Neural progenitor cell (in vitro differentiated cells): ENCODE data around the gene TUNAR. TPM values are rescaled to one million over a fixed set of nuclear protein-coding genes. Genes with fewer than 3 reads are reported as not detected.

Experiments used
- DNase-seq: peaks from one replicate; pipeline ENCODE4 v3.0.0-alpha.2; 2016; ENCODE audit warnings: low spot score
- H2AFZ ChIP-seq: fragments of 200-600 bp; sonication (generic); replicated peaks from 2 replicates; pipeline ENCODE4 v1.6.1; 2016; ENCODE audit warnings: antibody characterized with exemption
- H3F3A ChIP-seq: fragments of 200-600 bp; sonication (generic); 2 replicates; pipeline ENCODE4 v1.6.1; 2016; ENCODE audit warnings: antibody characterized with exemption, low read depth
- H3K27ac ChIP-seq: fragments of 200-600 bp; sonication (generic); 2 replicates; pipeline ENCODE4 v1.5.1; 2016; ENCODE audit warnings: mild to moderate bottlenecking
- H3K27me3 ChIP-seq: fragments of 200-600 bp; sonication (generic); 2 replicates; pipeline ENCODE4 v1.6.1; 2016; ENCODE audit warnings: mild to moderate bottlenecking, moderate library complexity
- H3K36me3 ChIP-seq: fragments of 200-600 bp; sonication (generic); 2 replicates; pipeline ENCODE4 v1.5.1; 2016
- H3K4me1 ChIP-seq: fragments of 200-600 bp; sonication (generic); 2 replicates; pipeline ENCODE4 v1.6.1; 2016; ENCODE audit warnings: mixed run types
- H3K4me2 ChIP-seq: fragments of 200-600 bp; sonication (generic); 2 replicates; pipeline ENCODE4 v1.6.1; 2016
- H3K4me3 ChIP-seq: fragments of 200-600 bp; sonication (generic); 2 replicates; pipeline ENCODE4 v1.5.1; 2016
- H3K79me2 ChIP-seq: fragments of 200-600 bp; sonication (generic); 2 replicates; pipeline ENCODE4 v1.6.1; 2016; ENCODE audit warnings: low read depth
- H3K9ac ChIP-seq: fragments of 200-600 bp; sonication (generic); 2 replicates; pipeline ENCODE4 v1.6.1; 2016
- H3K9me3 ChIP-seq: fragments of 200-600 bp; sonication (generic); 2 replicates; pipeline ENCODE4 v1.5.1; 2016; ENCODE audit warnings: low read depth
- H4K20me1 ChIP-seq: fragments of 200-600 bp; sonication (generic); 2 replicates; pipeline ENCODE4 v1.6.1; 2016; ENCODE audit warnings: low read depth
- H3K27ac Mint-ChIP-seq: 3 replicates; pipeline ENCODE4 v1.8.0; 2021; ENCODE audit warnings: mixed read lengths
- H3K27me3 Mint-ChIP-seq: 2 replicates; pipeline ENCODE4 v1.8.0; 2022; ENCODE audit warnings: low read depth, mild to moderate bottlenecking, inconsistent platforms, moderate library complexity, mixed read lengths; ENCODE audit not compliant: insufficient read depth
- H3K36me3 Mint-ChIP-seq: 3 replicates; pipeline ENCODE4 v1.8.0; 2021; ENCODE audit warnings: mixed read lengths
- H3K4me1 Mint-ChIP-seq: 3 replicates; pipeline ENCODE4 v1.8.0; 2021; ENCODE audit warnings: mixed read lengths
- H3K4me3 Mint-ChIP-seq: 3 replicates; pipeline ENCODE4 v1.8.0; 2021; ENCODE audit warnings: mild to moderate bottlenecking, moderate library complexity, mixed read lengths
- H3K9me3 Mint-ChIP-seq: 3 replicates; pipeline ENCODE4 v1.8.0; 2020; ENCODE audit warnings: mixed read lengths
- EZH2 ChIP-seq: fragments of 200-600 bp; sonication (generic); IDR thresholded peaks from 2 replicates; pipeline ENCODE4 v1.6.1; 2017; ENCODE audit warnings: antibody characterized with exemption, mild to moderate bottlenecking, moderate library complexity
- EZH2phosphoT487 ChIP-seq: fragments of 200-600 bp; sonication (generic); IDR thresholded peaks from 2 replicates; pipeline ENCODE4 v1.6.1; 2017; ENCODE audit warnings: antibody characterized with exemption
- total RNA-seq: library from RNA; depleted of rRNA; stranded (reverse); fragments of >200 nt; gene quantifications from 2 replicates; pipeline ENCODE4 v1.2.3, GENCODE V29; 2015; ENCODE audit warnings: low replicate concordance
- TF ChIP-seq, protein P1 (sequence below): fragments of 200-600 bp; sonication (generic); IDR thresholded peaks from 2 replicates; pipeline ENCODE4 v1.5.1; 2017; ENCODE audit warnings: antibody characterized with exemption, mild to moderate bottlenecking

TUNAR gene
- total RNA-seq, 1 donor from 2014 or later: 14.1 TPM

DNA sequence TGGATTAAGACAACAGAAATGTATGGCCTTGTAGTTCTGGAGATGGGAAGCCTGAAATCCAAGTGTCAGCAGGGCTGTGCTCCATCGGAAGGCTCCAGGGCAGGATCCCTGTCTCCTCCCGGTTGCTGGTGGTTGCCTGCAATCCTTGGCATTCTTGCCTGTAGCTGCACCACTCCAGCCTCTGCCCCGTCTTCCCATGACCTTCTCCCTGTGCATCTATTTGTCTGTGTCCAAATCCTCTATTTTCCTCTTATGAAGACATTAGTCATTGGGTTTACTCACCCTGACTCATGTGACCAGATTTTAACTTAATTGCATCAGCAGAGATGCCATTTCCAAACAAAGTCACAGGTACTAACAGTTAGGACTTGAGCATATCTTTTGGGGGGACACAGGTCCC lies 15.1 kb downstream of the TUNAR start:
- H3K27ac ChIP-seq: no peak overlapping the region
- no peak for DNase-seq

DNA sequence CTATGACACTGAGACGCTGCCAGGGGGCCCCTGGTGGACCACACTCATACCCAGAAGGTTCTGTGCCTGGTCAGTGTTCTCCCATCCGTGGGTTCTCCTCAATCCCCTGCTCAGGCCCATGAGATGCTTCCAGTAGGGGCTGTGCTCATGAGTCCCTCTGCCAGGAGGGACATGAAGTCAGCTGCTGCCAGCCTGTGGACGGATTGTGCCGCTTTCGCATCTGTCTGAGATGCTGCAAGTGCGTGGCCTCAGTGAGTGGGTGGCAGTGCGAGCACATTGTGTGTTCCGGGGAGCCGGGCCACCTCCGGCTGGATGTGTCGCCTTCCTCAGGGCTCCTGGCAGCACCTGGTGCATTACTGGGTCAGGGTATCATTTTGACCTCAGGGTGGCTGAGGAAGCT lies 15.5 kb downstream of the TUNAR start:
- Histone ChIP-seq H3K9me3 (no peaks in the 10 kb centered on the region), H3K4me1 (peaks cover 8% of the 10 kb centered on the region), H3K79me2 (no peaks in the 10 kb centered on the region), H3F3A (no peaks in the 10 kb centered on the region), H2AFZ (no peak overlapping the region), H3K4me2 (no peak overlapping the region), H3K9ac (no peak overlapping the region), H3K4me3 (no peak overlapping the region), H3K27me3 (no peaks in the 10 kb centered on the region), H3K27ac (no peak overlapping the region), H3K36me3 (no peaks in the 10 kb centered on the region), H4K20me1 (no peaks in the 10 kb centered on the region)
- DNase-seq: no peak
- Mint-ChIP-seq H3K9me3 (peaks cover 4% of the 10 kb centered on the region), H3K4me1 (no peaks in the 10 kb centered on the region), H3K36me3 (no peaks in the 10 kb centered on the region), H3K27me3 (peaks cover 2% of the 10 kb centered on the region), H3K27ac (no peak overlapping the region), H3K4me3 (no peak overlapping the region)
- TF ChIP-seq EZH2: no peak
- no peak for TF ChIP-seq EZH2phosphoT487
- TF ChIP-seq, protein P1, sequence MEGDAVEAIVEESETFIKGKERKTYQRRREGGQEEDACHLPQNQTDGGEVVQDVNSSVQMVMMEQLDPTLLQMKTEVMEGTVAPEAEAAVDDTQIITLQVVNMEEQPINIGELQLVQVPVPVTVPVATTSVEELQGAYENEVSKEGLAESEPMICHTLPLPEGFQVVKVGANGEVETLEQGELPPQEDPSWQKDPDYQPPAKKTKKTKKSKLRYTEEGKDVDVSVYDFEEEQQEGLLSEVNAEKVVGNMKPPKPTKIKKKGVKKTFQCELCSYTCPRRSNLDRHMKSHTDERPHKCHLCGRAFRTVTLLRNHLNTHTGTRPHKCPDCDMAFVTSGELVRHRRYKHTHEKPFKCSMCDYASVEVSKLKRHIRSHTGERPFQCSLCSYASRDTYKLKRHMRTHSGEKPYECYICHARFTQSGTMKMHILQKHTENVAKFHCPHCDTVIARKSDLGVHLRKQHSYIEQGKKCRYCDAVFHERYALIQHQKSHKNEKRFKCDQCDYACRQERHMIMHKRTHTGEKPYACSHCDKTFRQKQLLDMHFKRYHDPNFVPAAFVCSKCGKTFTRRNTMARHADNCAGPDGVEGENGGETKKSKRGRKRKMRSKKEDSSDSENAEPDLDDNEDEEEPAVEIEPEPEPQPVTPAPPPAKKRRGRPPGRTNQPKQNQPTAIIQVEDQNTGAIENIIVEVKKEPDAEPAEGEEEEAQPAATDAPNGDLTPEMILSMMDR: no peak

More for the DNA sequence above, 15.1 kb downstream of the TUNAR start:
- H3K9ac ChIP-seq: no peak overlapping the region
- no peaks in the 10 kb centered on the region for H3K36me3 ChIP-seq
- no peaks in the 10 kb centered on the region for H3K4me1 Mint-ChIP-seq
- H3K27me3 Mint-ChIP-seq: peaks cover 2% of the 10 kb centered on the region
- H3K4me3 Mint-ChIP-seq: no peak overlapping the region
- no peaks in the 10 kb centered on the region for H3K79me2 ChIP-seq
- H3K4me1 ChIP-seq: peaks cover 6% of the 10 kb centered on the region
- no peaks in the 10 kb centered on the region for H4K20me1 ChIP-seq
- no peak overlapping the region for H3K27ac Mint-ChIP-seq
- H3K4me3 ChIP-seq: no peak overlapping the region
- no peak overlapping the region for H3K4me2 ChIP-seq
- H2AFZ ChIP-seq: no peak overlapping the region
- no peaks in the 10 kb centered on the region for H3K36me3 Mint-ChIP-seq
- no peaks in the 10 kb centered on the region for H3F3A ChIP-seq
- H3K27me3 ChIP-seq: no peaks in the 10 kb centered on the region
- TF ChIP-seq EZH2: no peak
- peaks cover 4% of the 10 kb centered on the region for H3K9me3 Mint-ChIP-seq
- H3K9me3 ChIP-seq: no peaks in the 10 kb centered on the region

DNA sequence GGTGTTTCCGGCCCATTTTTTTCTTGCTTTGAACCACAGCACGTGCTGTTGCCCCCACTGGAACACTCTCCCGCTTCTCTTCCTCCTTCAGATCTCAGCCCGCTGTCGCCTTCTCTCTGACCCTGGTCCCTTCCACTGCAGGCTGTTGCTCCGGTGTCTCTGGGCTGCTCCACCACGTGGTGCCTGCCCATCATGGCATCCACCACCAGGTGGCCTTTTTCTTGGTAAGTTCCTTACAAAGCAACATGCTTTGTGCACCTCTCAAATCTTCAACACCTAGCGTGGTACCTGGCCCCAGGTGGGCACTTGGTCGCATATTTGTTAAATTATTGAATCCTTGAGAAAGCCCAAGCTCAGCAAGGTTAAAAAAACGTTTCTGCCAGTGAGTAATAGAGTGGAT lies 19.1 kb downstream of the TUNAR start:
- Histone ChIP-seq H3K79me2 (no peaks in the 10 kb centered on the region), H3K4me2 (no peak overlapping the region), H3K36me3 (peaks cover 4% of the 10 kb centered on the region), H3K9ac (no peak overlapping the region), H3K4me1 (peaks cover 8% of the 10 kb centered on the region), H3K9me3 (no peaks in the 10 kb centered on the region), H3F3A (no peaks in the 10 kb centered on the region), H3K4me3 (no peak overlapping the region), H3K27ac (no peak overlapping the region), H2AFZ (no peak overlapping the region), H3K27me3 (no peaks in the 10 kb centered on the region), H4K20me1 (no peaks in the 10 kb centered on the region)
- Mint-ChIP-seq H3K9me3 (no peaks in the 10 kb centered on the region), H3K4me1 (peaks cover 2% of the 10 kb centered on the region), H3K36me3 (no peaks in the 10 kb centered on the region), H3K4me3 (peak overlapping the region; percentile 11), H3K27ac (no peak overlapping the region), H3K27me3 (peaks cover 2% of the 10 kb centered on the region)
- peak; percentile 63 for DNase-seq
- TF ChIP-seq EZH2 (no peak), EZH2phosphoT487 (no peak)
- TF ChIP-seq, protein P1: peak; percentile 61

GRCh38 chr14:95896498-95897135 lies 20.0 kb downstream of the TUNAR start:
- Histone ChIP-seq H3K9ac (no peak overlapping the region), H4K20me1 (no peaks in the 10 kb centered on the region), H3K4me1 (peaks cover 8% of the 10 kb centered on the region), H3K4me3 (no peak overlapping the region), H3K36me3 (peaks cover 4% of the 10 kb centered on the region), H2AFZ (no peak overlapping the region), H3K27me3 (no peaks in the 10 kb centered on the region), H3F3A (no peaks in the 10 kb centered on the region), H3K4me2 (no peak overlapping the region), H3K9me3 (no peaks in the 10 kb centered on the region), H3K27ac (no peak overlapping the region), H3K79me2 (no peaks in the 10 kb centered on the region)
- Mint-ChIP-seq H3K9me3 (no peaks in the 10 kb centered on the region), H3K4me3 (no peak overlapping the region), H3K36me3 (no peaks in the 10 kb centered on the region), H3K27ac (no peak overlapping the region), H3K4me1 (peaks cover 2% of the 10 kb centered on the region), H3K27me3 (peaks cover 2% of the 10 kb centered on the region)
- no peak for DNase-seq
- TF ChIP-seq, protein P1: no peak
- TF ChIP-seq EZH2phosphoT487 (no peak), EZH2 (no peak)
